IPS DF 6.9 (cell line): ENCODE results near the gene EXOSC7.

Source experiments
- DNase-seq: peaks from one replicate; pipeline ENCODE4 v3.0.0-alpha.2; 2013; ENCODE audit warnings: low read depth, low spot score
- H3K27ac ChIP-seq: one replicate; pipeline ENCODE4 v1.5.1; 2013; ENCODE audit warnings: low read length, control low read depth
- H3K27me3 ChIP-seq: 2 replicates; pipeline ENCODE4 v1.6.1; 2013; ENCODE audit warnings: mild to moderate bottlenecking, low read length; ENCODE audit not compliant: control insufficient read depth, insufficient read depth
- H3K36me3 ChIP-seq: 2 replicates; pipeline ENCODE4 v1.6.1; 2013; ENCODE audit warnings: low read length; ENCODE audit not compliant: control insufficient read depth, insufficient read depth
- H3K4me1 ChIP-seq: 2 replicates; pipeline ENCODE4 v1.6.1; 2013; ENCODE audit warnings: low read length; ENCODE audit not compliant: control insufficient read depth, insufficient read depth
- H3K4me3 ChIP-seq: 2 replicates; pipeline ENCODE4 v1.5.1; 2013; ENCODE audit warnings: mild to moderate bottlenecking, low read length
- H3K9me3 ChIP-seq: 2 replicates; pipeline ENCODE4 v1.6.1; 2013; ENCODE audit warnings: low read length, inconsistent platforms; ENCODE audit not compliant: control insufficient read depth, insufficient read depth
- WGBS: extraction: QIAGEN DNeasy Blood & Tissue Kit; methylation state at CpG from one replicate; pipeline ENCODE4 v1.1.7; 2013; ENCODE audit warnings: mixed read lengths, missing lambda C conversion rate; ENCODE audit not compliant: insufficient read length, insufficient coverage; 5-methylcytosine and 5-hydroxymethylcytosine counted together

The EXOSC7 gene

GRCh38 chr3:45002139-45002660, 26.2 kb downstream of the EXOSC7 start:
- Histone ChIP-seq H3K4me3 (no peak overlapping the region), H3K27me3 (no peaks in the 10 kb centered on the region), H3K36me3 (peaks cover 33% of the 10 kb centered on the region), H3K4me1 (no peaks in the 10 kb centered on the region), H3K9me3 (no peaks in the 10 kb centered on the region), H3K27ac (no peak overlapping the region)
- no CpG with 5 or more reads among the region's 2 CpGs for WGBS
- DNase-seq = no peak

GRCh38 chr3:45002720-45003119, 26.7 kb downstream of the EXOSC7 start:
- Histone ChIP-seq H3K27me3 (no peaks in the 10 kb centered on the region), H3K27ac (no peak overlapping the region), H3K4me3 (no peak overlapping the region), H3K4me1 (no peaks in the 10 kb centered on the region), H3K36me3 (peaks cover 37% of the 10 kb centered on the region), H3K9me3 (no peaks in the 10 kb centered on the region)
- no peak for DNase-seq
- WGBS = no CpG with 5 or more reads among the region's 3 CpGs

- Histone ChIP-seq H3K27ac (no peak overlapping the region), H3K4me3 (no peak overlapping the region), H3K36me3 (peaks cover 35% of the 10 kb centered on the region), H3K9me3 (no peaks in the 10 kb centered on the region), H3K27me3 (no peaks in the 10 kb centered on the region), H3K4me1 (no peaks in the 10 kb centered on the region)
- DNase-seq = no peak
Observed at GRCh38 chr3:45003406-45003805, 27.4 kb downstream of the EXOSC7 start.

GRCh38 chr3:45003859-45004258, 27.8 kb downstream of the EXOSC7 start:
- Histone ChIP-seq H3K9me3 (no peaks in the 10 kb centered on the region), H3K4me1 (no peaks in the 10 kb centered on the region), H3K36me3 (peaks cover 35% of the 10 kb centered on the region), H3K27me3 (no peaks in the 10 kb centered on the region), H3K27ac (no peak overlapping the region), H3K4me3 (no peak overlapping the region)
- WGBS = no CpG with 5 or more reads among the region's 2 CpGs
- no peak for DNase-seq

- WGBS = no CpG with 5 or more reads among the region's 8 CpGs
- Histone ChIP-seq H3K27ac (no peak overlapping the region), H3K9me3 (no peaks in the 10 kb centered on the region), H3K4me3 (no peak overlapping the region), H3K27me3 (no peaks in the 10 kb centered on the region), H3K4me1 (no peaks in the 10 kb centered on the region), H3K36me3 (peaks cover 26% of the 10 kb centered on the region)
- no peak for DNase-seq
Observed at GRCh38 chr3:45007091-45007490, 31.0 kb downstream of the EXOSC7 start.

GRCh38 chr3:45008117-45008516, 32.1 kb downstream of the EXOSC7 start:
- WGBS = no CpG with 5 or more reads among the region's 1 CpG

GRCh38 chr3:45009868-45010267, 33.8 kb downstream of the EXOSC7 start:
- Histone ChIP-seq H3K27ac (no peak overlapping the region), H3K9me3 (no peaks in the 10 kb centered on the region), H3K36me3 (peaks cover 24% of the 10 kb centered on the region), H3K4me3 (no peak overlapping the region), H3K4me1 (no peaks in the 10 kb centered on the region), H3K27me3 (no peaks in the 10 kb centered on the region)
- no CpG with 5 or more reads among the region's 1 CpG for WGBS
- DNase-seq = no peak

More at GRCh38 chr3:45008117-45008516, 32.1 kb downstream of the EXOSC7 start:
- Histone ChIP-seq H3K4me3 (no peak overlapping the region), H3K27ac (no peak overlapping the region), H3K4me1 (no peaks in the 10 kb centered on the region), H3K9me3 (no peaks in the 10 kb centered on the region), H3K27me3 (no peaks in the 10 kb centered on the region), H3K36me3 (peaks cover 30% of the 10 kb centered on the region)
- no peak for DNase-seq

- Histone ChIP-seq H3K27ac (no peak overlapping the region), H3K9me3 (no peaks in the 10 kb centered on the region), H3K36me3 (peaks cover 18% of the 10 kb centered on the region), H3K4me1 (no peaks in the 10 kb centered on the region), H3K4me3 (no peak overlapping the region), H3K27me3 (no peaks in the 10 kb centered on the region)
- DNase-seq = no peak
- 100% methylated on average over 1 of the region's 3 CpGs for WGBS
Observed at GRCh38 chr3:45010811-45011333, 34.8 kb downstream of the EXOSC7 start.

- Histone ChIP-seq H3K27me3 (no peaks in the 10 kb centered on the region), H3K36me3 (peaks cover 15% of the 10 kb centered on the region), H3K4me1 (0 out of 2 replicates have a peak, but pooled peaks cover 2% of the 10 kb centered on the region), H3K9me3 (no peaks in the 10 kb centered on the region), H3K4me3 (no peak overlapping the region), H3K27ac (no peak overlapping the region)
- no peak for DNase-seq
- whole genome bisulfite sequencing = no CpG with 5 or more reads among the region's 7 CpGs
Observed at GRCh38 chr3:45011756-45012508, 35.9 kb downstream of the EXOSC7 start.

- Histone ChIP-seq H3K27ac (no peak overlapping the region), H3K4me3 (no peak overlapping the region), H3K4me1 (0 out of 2 replicates have a peak, but pooled peaks cover 2% of the 10 kb centered on the region), H3K9me3 (no peaks in the 10 kb centered on the region), H3K36me3 (peaks cover 9% of the 10 kb centered on the region; the same call in 1 of the 2 replicates), H3K27me3 (no peaks in the 10 kb centered on the region)
- no CpG with 5 or more reads among the region's 4 CpGs for WGBS
- DNase-seq = no peak
Observed at GRCh38 chr3:45012577-45012976, 36.5 kb downstream of the EXOSC7 start.
